ENCODE measurements around the gene LENG1. TPM values are rescaled to one million over a fixed set of nuclear protein-coding genes. Genes with fewer than 3 reads are reported as not detected.

Gene LENG1
- total RNA-seq, 4 donors from 2014 or later = 7.4 to 12.9 (median 10.4) TPM

DNA sequence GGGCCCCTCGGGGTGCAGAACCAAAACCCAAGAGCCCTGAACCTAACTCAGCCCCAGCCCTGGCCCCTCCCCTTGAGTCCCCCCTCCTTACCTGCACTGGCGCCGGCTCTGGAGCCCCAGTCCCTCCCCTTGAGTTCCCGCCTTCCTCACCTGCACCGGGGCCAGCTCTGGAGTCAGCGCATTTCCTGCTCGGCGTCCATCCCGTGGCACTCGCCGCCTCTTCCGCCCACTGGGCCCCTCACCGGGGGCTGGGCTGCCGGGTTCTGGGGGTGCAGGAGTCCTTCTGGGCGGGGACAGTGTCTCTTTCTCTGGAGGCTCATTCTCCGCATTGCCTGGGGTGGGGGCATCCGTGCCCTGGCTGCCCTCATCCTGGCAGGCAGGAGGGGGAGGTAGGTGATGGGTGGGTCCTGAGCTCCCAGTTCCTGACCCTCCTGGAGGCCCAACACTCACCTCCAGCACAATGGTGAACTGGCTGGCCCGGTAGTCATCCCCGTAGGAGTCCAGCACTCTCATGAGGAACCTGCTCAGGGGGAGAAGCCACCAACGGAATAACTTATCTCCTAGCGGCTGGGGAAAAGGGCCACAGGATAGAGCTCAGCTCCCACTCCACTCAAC lies 51.5 kb downstream of the LENG1 start:
- WGBS, 2 donors = 75 to 81% methylated on average over 15 to 20 of the region's 21 CpGs
- no peaks in the 10 kb centered on the region for H3K27me3 ChIP-seq
- no peak for DNase-seq (ENCODE audit: low spot score in 2 of 2)

DNA sequence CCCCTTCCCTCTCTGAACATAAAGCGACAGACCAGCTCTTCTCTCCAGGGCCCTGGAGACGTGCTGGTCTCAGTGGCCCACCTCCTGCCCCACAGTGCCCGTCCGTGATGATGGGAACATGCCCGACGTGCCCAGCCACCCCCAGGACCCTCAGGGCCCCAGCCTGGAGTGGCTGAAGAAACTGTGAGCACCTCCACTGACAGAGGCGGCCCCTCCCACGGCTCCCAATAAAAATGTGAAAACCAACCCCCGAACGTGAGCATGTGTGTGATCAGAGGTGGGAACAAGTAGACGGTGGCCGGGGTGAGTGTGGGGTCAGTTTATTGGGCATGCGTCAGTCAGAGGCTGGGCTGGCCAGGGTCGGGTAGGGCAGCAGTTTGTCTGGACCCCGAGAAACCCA lies 52.8 kb downstream of the LENG1 start:
- H3K27ac ChIP-seq = no peak overlapping the region
- TF ChIP-seq EP300 (IDR thresholded peaks at IDR 0.05) = no peak
- TF ChIP-seq, protein P1, sequence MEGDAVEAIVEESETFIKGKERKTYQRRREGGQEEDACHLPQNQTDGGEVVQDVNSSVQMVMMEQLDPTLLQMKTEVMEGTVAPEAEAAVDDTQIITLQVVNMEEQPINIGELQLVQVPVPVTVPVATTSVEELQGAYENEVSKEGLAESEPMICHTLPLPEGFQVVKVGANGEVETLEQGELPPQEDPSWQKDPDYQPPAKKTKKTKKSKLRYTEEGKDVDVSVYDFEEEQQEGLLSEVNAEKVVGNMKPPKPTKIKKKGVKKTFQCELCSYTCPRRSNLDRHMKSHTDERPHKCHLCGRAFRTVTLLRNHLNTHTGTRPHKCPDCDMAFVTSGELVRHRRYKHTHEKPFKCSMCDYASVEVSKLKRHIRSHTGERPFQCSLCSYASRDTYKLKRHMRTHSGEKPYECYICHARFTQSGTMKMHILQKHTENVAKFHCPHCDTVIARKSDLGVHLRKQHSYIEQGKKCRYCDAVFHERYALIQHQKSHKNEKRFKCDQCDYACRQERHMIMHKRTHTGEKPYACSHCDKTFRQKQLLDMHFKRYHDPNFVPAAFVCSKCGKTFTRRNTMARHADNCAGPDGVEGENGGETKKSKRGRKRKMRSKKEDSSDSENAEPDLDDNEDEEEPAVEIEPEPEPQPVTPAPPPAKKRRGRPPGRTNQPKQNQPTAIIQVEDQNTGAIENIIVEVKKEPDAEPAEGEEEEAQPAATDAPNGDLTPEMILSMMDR (IDR thresholded peaks at IDR 0.05) = no peak
- TF ChIP-seq POLR2A (IDR thresholded peaks at IDR 0.05) = no peak
- WGBS, 2 donors = 76 to 79% methylated on average over 15 of the region's 15 CpGs
- DNase-seq (ENCODE audit: low spot score in 2 of 2) = no peak
- peaks cover 0 to 15% (median 7%) of the 10 kb centered on the region in 4 donors for H3K4me1 ChIP-seq
- peaks cover 0 to 67% (median 7%) of the 10 kb centered on the region in 3 donors for H3K36me3 ChIP-seq
- no peaks in the 10 kb centered on the region for H3K9me3 ChIP-seq
- H3K27me3 ChIP-seq = no peaks in the 10 kb centered on the region
- H3K4me3 ChIP-seq = no peak overlapping the region

More for the DNA sequence above, 51.5 kb downstream of the LENG1 start:
- H3K36me3 ChIP-seq = peaks cover 0 to 78% (median 7%) of the 10 kb centered on the region in 3 donors
- no peak overlapping the region for H3K4me3 ChIP-seq
- peaks cover 0 to 9% (median 7%) of the 10 kb centered on the region in 4 donors for H3K4me1 ChIP-seq
- TF ChIP-seq, protein P1 (IDR thresholded peaks at IDR 0.05) = no peak
- TF ChIP-seq POLR2A (IDR thresholded peaks at IDR 0.05) (no peak), EP300 (IDR thresholded peaks at IDR 0.05) (no peak)
- H3K27ac ChIP-seq = no peak overlapping the region
- H3K9me3 ChIP-seq = no peaks in the 10 kb centered on the region

DNA sequence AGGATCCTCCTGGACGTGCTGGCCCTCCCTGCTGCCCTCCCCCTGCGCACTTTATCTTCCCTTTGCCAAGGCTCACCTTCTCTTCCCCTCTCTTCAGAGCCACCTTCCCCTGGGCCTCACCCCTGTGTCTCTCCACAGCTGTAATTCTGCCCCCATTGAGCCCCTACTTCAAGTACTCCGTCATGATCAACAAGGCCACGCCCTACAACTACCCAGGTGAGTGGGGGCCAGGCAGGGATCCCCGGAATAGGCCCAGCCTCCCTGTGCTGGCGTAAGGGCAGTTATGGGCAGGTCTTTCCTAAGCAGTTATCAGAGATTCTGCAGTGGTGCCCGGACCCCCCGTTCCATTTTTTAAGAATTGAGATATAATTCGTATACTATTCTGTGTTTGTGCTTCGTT lies 53.7 kb downstream of the LENG1 start:
- TF ChIP-seq POLR2A (IDR thresholded peaks at IDR 0.05) (no peak), EP300 (IDR thresholded peaks at IDR 0.05) (no peak)
- TF ChIP-seq, protein P1 (IDR thresholded peaks at IDR 0.05) = no peak
- H3K27ac ChIP-seq = no peak overlapping the region
- peaks cover 0 to 60% (median 5%) of the 10 kb centered on the region in 3 donors for H3K36me3 ChIP-seq
- H3K9me3 ChIP-seq = no peaks in the 10 kb centered on the region
- no peak overlapping the region for H3K4me3 ChIP-seq
- WGBS, 2 donors = 93 to 94% methylated on average over 10 of the region's 10 CpGs
- no peaks in the 10 kb centered on the region for H3K27me3 ChIP-seq
- peaks cover 0 to 15% (median 7%) of the 10 kb centered on the region in 4 donors for H3K4me1 ChIP-seq
- DNase-seq (ENCODE audit: low spot score in 2 of 2) = no peak

Other genes starting within 250 kb of the LENG1 start
- gene CACNG8, start 196.8 kb downstream of the LENG1 start, total RNA-seq = not detected
- not detected for gene CACNG6, start 168.1 kb downstream of the LENG1 start, total RNA-seq
- not detected for gene VSTM1, start 95.8 kb downstream of the LENG1 start, total RNA-seq
- not detected for gene TARM1, start 78.4 kb downstream of the LENG1 start, total RNA-seq
- 1 to 10 TPM in 3 of 4 donors, under 1 TPM in 1; 0.66 to 7.2 (median 1.9) TPM for gene OSCAR, start 58.9 kb downstream of the LENG1 start, total RNA-seq
- gene NDUFA3, start 56.9 kb downstream of the LENG1 start, total RNA-seq = 10 to 100 TPM in 3 of 4 donors, 1 to 10 TPM in 1; 2.8 to 40.0 (median 25.4) TPM
- gene TFPT, start 44.1 kb downstream of the LENG1 start, total RNA-seq = 10 to 100 TPM in 3 of 4 donors, 1 to 10 TPM in 1; 9.6 to 19.0 (median 13.5) TPM
- gene PRPF31, start 44.0 kb downstream of the LENG1 start, total RNA-seq = 10 to 100 TPM; 37.7 to 67.5 (median 42.9) TPM
- 10 to 100 TPM; 21.6 to 30.3 (median 24.8) TPM for gene CNOT3, start 22.0 kb downstream of the LENG1 start, total RNA-seq
- gene TMC4, start 13.4 kb upstream of the LENG1 start, total RNA-seq = 1 to 10 TPM in 2 of 4 donors, under 1 TPM in 1, not detected in 1; 0.22 to 8.8 (median 4.4) TPM
- gene MBOAT7, start 29.9 kb upstream of the LENG1 start, total RNA-seq = 10 to 100 TPM; 45.0 to 94.5 (median 50.2) TPM
- gene TSEN34, start 31.6 kb upstream of the LENG1 start, total RNA-seq = 10 to 100 TPM; 37.3 to 70.8 (median 49.6) TPM
- 1,000 to 10,000 TPM; 1,361 to 2,045 (median 1,633) TPM for gene RPS9, start 41.1 kb upstream of the LENG1 start, total RNA-seq
- gene LILRB3, start 63.3 kb upstream of the LENG1 start, total RNA-seq = 10 to 100 TPM in 2 of 4 donors, 1 to 10 TPM in 2; 4.4 to 98.1 (median 16.5) TPM
- 10 to 100 TPM in 1 of 4 donors, 1 to 10 TPM in 1, under 1 TPM in 2; 0.22 to 10.2 (median 0.90) TPM for gene LILRA6, start 83.1 kb upstream of the LENG1 start, total RNA-seq
- 10 to 100 TPM in 3 of 4 donors, 1 to 10 TPM in 1; 8.3 to 49.5 (median 17.0) TPM for gene LILRB5, start 97.6 kb upstream of the LENG1 start, total RNA-seq
- gene LILRB2, start 121.4 kb upstream of the LENG1 start, total RNA-seq = 1 to 10 TPM; 1.6 to 8.4 (median 4.4) TPM
- 1 to 10 TPM in 2 of 4 donors, under 1 TPM in 1, not detected in 1; 0.42 to 3.9 (median 1.4) TPM for gene LILRA5, start 153.4 kb upstream of the LENG1 start, total RNA-seq
- gene LILRA4, start 179.4 kb upstream of the LENG1 start, total RNA-seq = not detected
- gene LAIR1, start 205.2 kb upstream of the LENG1 start, total RNA-seq = 10 to 100 TPM; 15.5 to 59.1 (median 31.1) TPM